ENCODE results near the gene TRIM37.

Gene TRIM37

GRCh38 chr17:59027750-59028149 is 78.9 kb downstream of the TRIM37 start:
- no peak for DNase-seq

DNA sequence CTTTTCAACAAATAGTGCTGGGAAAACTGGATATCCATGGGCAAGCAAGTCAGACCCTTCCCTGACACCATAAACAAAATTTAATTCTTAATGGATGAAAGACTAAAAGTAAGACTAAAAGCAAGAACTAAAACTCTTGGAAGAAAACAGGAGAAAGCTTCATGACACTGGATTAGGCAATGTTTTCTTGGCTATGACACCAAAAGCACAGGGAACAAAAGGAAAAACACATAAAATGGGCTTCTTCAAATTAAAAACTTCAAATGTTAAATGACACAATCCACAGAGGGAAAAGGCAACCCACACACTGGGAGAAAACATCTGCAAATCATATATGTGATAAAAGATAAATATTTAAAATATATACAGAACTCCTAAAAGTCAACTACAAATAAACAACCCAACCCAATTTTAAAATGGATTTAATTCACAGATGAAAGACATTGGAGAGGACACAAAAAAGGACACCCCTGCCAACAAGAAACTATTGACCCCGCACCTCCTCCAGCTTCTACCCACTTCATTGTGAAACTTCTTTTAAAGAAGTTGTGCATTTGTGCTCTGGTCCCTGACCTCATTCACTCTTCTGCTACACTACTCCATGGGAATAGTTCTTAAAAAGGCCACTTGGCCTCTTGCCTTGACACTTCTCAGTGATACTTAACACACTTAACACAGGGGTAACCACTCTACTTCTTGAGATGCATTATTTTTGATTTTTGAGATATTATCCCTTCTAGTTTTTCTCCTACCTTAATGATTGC is 80.3 kb downstream of the TRIM37 start:
- DNase-seq = peak; percentile 35 to 52 (median 45)

DNA sequence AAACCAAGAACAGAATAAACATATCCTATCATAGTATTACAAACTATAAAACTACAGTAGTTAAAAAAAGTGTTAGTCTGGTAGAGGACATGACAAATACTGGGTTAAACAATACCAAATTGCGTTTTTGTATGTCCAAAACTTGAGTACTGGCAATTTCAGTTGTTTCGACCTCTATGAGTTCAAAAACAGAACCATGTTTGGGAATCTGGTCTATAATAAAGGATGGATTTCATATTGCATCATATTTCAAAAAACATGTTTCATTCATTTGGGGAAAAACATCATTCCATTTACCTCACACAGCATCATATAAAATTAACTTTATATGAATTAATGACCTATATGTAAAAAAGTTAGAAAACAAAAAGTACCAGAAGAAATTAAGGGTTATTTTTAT is 81.8 kb downstream of the TRIM37 start:
- DNase-seq = no peak

GRCh38 chr17:59018019-59018418 is 88.7 kb downstream of the TRIM37 start:
- DNase-seq = no peak

DNA sequence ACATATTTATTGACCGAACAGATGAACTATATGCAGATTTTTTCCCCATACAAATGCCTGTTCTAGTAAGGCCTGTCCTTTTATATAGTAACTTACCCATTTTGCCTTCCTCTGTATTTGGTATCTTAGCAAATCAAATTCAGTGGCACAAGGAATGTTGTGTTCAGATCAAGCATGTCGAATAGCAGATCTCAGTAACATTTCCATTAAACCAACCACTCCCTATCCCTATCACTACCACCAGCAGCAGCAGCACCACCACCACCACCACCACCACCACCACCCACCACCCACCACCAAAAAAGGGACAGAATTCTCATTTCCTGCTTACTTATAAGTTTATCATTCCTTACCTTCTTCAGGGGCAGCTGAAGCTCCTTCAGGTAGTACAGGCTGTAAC is 94.7 kb downstream of the TRIM37 start:
- DNase-seq = no peak

- DNase-seq = no peak
These were observed 96.7 kb downstream of the TRIM37 start for GRCh38 chr17:59010026-59010425.

DNA sequence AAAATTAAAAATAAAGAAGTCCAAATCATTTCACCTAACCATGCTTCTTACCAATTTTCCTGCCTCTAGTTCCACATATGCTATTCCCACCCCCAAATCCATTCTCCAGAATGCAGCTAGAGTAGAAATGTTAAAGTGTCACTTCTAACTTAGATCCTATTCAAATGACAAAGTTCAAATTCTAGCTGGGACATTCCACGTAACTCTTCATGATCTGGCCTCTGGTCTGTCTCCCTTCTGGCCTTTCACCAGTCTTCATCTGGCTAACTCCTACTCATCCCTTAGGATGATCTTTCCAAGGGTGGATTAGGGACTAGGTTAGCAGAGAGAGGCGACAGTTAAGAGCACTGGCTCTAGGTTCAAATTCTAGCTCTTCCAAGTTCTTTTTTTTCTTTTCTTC is 97.9 kb downstream of the TRIM37 start:
- no peak for DNase-seq

DNA sequence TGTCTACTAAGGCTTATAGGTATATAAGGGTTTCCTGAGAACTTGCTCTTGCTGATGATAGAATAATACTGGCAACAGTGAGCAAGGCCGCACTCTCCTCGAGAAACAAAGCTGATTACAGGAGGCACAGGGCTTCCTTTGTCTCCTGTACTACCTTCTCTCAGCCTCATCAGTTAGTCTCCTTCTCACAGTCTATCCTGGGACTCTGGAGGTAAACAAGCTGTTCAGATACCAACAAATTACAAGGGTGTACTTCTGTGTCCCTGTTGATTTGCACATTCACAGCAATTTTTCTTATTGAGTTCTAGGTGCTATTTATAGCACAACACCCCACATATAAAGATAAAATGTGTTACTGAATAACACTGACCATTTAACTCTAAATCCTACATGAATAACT is 98.7 kb downstream of the TRIM37 start:
- no peak for DNase-seq

GRCh38 chr17:59004338-59005111 is 102.2 kb downstream of the TRIM37 start:
- DNase-seq = peak; percentile 76 to 80 (median 79)

DNA sequence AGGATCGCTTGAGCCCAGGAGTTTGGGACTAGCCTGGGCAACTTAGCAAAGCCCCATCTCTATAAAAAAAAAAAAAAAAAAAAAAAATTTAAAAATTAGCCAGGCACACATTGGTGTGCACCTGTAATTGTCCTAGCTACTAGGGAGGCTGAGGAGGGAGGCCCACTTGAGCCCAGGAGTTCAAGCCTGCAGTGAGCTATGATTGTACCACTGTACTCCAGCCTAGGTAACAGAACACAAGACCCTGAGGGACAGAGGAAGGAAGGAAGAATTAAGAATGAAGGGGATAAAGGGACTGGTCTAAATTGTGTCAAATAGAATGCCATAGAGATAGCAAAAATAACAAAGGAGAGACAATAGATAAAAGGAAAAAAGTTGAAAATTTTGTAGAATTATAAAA is 102.8 kb downstream of the TRIM37 start:
- DNase-seq = no peak

DNA sequence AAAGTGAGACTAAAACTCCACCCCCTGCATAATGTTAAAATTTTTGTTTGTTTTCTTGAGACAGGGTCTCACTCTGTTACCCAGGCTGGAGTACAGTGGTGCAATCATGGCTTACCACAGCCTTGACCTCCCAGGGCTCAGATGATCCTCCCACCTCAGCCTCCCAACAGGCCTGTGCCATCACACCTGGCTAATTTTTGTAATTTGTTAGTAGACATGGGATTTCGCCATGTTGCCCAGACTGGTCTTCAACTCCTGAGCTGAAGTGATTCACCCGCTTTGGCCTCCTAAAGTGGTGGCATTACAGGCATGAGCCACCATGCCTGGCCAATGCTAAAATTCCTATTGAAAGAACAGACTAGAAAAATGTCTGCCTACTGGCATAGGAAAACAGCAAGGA is 103.8 kb downstream of the TRIM37 start:
- DNase-seq = peak; percentile 23 to 40 (median 35)

DNA sequence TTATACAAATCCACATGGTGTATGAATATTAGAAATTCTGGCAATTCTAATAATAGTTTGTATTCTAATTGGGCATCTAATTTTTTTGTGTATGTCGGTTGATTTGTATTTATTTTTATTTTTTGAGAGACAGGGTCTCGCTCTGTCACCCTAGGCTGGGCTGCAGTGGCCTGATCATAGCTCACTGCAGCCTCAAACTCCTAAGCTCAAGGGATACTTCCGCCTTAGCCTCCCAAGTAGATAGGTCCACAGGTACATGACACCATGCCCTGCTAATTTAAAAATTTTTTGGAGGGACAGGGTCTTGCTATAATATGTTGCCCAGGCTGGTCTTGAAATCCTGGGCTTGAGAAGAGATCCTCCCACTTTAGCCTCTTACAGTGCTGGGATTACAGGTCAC is 104.6 kb downstream of the TRIM37 start:
- no peak for DNase-seq

DNA sequence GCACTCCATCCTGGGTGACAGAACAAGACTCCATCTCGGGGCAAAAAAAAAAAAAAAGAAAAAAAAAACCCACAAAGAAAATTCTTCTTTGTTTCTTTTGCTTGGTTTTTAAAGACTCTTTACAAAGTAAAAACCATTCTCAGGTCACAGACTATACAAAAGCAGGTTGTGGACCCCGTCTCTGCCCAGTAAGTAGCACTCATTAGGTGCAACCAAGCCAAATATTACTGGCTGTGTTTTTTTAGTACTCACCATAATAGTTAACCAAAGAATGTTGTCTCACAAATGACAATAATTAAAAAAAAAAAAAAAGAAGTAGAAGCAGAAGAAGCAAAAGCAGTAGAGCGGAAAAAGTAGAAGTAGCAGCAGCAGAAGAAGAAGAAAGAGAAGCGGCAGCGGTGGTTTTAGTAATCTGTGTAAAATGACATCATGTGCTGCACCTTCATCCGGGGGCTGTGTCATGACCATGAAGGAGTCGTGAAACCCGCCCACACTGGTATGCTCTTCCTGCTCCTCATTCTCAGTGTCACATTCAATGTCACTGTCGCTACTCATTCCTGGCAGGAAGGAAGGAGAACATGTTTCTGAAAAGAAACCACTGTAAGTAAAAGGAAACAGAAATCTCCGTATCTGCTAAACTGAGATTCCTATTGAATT is 105.4 kb downstream of the TRIM37 start:
- DNase-seq = peak; percentile 93 to 97 (median 95)

GRCh38 chr17:59000022-59000421 is 106.7 kb downstream of the TRIM37 start:
- no peak for DNase-seq

DNA sequence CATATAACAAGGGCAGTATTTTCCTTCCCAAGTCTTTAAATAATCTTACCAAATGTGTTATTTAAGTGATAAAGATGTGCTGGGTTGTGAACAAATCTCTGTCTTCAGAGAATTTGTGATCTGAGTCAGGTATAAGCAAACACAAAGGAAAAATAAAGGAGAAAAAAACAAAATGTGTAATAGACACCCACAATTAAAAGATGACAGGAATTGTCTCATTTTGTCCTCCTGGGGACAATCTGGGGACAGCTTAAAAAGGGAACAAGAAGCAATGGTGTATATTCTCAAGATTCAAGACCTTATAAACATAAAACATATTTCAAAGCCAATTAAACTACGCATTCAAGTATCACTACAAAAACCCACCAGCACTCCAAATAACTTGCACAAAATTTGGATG is 107.2 kb downstream of the TRIM37 start:
- DNase-seq = peak in 2 of 3 donors; percentile 35 to 57

GRCh38 chr17:58998871-58999270 is 107.8 kb downstream of the TRIM37 start:
- no peak for DNase-seq

DNA sequence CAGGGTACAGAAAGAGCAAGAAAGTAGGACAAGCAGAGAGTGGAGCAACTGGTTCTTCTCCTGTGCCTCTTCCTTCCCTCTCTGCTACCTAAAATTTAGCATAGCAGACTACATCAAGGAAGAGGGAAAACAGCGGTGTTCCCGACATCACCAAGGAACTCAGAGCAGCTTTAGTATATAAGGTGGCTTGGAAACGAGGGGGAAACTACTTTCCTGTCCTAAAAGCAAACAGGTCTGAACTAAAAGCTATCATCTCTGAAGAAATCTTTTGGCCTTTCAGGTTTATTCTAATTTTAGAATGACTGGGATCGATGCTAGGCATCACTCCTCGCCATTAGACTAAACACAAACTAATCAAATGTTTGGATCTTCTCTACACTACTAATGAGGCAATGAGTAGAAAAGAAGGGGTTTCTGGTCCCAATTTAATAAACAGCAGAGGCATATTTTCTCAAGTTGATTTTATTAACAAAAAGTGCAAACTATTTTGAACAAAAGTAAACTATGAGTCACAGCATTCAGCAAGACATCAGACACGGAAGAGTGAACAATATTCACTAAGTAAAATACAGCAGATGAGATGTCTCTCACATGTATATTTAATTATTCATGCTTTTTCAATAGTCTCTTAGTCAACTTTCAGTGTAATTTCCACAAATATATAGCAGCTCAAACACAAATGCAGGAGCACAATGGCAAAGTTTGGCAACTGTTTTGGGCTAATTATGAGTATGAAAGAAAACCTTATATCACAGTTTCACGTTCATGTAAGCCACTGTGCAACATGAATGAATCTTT is 108.7 kb downstream of the TRIM37 start:
- peak in 2 of 3 donors; percentile 58 to 69 for DNase-seq

GRCh38 chr17:58996968-58997367 is 109.7 kb downstream of the TRIM37 start:
- peak; percentile 49 to 72 (median 72) for DNase-seq

- peak in 1 of 3 donors; percentile 38 for DNase-seq
These were observed 111.3 kb downstream of the TRIM37 start for GRCh38 chr17:58995247-58995940.

GRCh38 chr17:58993311-58993710 is 113.4 kb downstream of the TRIM37 start:
- no peak for DNase-seq

- no peak for DNase-seq
These were observed 114.9 kb downstream of the TRIM37 start for GRCh38 chr17:58991718-58992331.

DNA sequence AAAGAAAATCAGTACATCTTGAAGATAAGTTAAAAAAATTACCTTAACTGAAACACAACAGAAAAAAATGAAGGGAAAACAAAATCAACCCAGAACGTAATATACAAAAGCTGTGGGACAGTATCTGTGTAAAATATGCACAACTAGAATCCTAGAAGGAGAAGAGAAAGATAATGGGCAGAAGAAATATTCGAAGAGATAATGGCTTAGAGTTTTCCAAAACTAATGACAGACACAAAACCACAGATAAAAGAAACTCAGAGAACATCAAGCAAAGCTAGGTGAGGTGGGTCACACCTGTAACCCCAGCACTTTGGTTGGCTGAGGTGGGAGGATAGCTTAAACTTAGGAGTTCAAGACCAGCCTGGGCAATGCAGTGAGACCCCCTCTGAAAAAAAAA is 117.1 kb downstream of the TRIM37 start:
- no peak for DNase-seq
